Upper lobe of right lung (tissue), 1 donor: ENCODE results near the gene TLCD3B. TPM values are rescaled to one million over a fixed set of nuclear protein-coding genes. Genes with fewer than 3 reads are reported as not detected.
"Not testable (repeated sequence)": the region's sequence is repeated elsewhere in the genome, so short reads cannot be mapped to it uniquely, and the experiment has no call there.

Experiments
- ATAC-seq: fragments of 200-7000 bp; cut with Tn5 transposase; one replicate; pipeline ENCODE4 v1.9.1; 2020; ENCODE audit warnings: mild to moderate bottlenecking, moderate library complexity
- DNase-seq: peaks from one replicate; pipeline ENCODE4 v3.0.0-alpha.2; 2020
- H3K27ac ChIP-seq: fragments of 200-600 bp; one replicate; pipeline ENCODE4 v1.8.0; 2022
- H3K27me3 ChIP-seq: fragments of 200-600 bp; one replicate; pipeline ENCODE4 v1.8.0; 2022; ENCODE audit warnings: mild to moderate bottlenecking
- H3K36me3 ChIP-seq: fragments of 200-600 bp; one replicate; pipeline ENCODE4 v1.8.0; 2022
- H3K4me1 ChIP-seq: fragments of 200-600 bp; one replicate; pipeline ENCODE4 v1.8.0; 2022
- H3K4me3 ChIP-seq: fragments of 200-600 bp; one replicate; pipeline ENCODE4 v1.8.0; 2022; ENCODE audit warnings: mild to moderate bottlenecking
- H3K9me3 ChIP-seq: fragments of 200-600 bp; one replicate; pipeline ENCODE4 v1.8.0; 2022
- CTCF ChIP-seq: fragments of 200-600 bp; IDR thresholded peaks from one replicate; pipeline ENCODE4 v1.8.0; 2022; ENCODE audit warnings: antibody characterized with exemption
- intact Hi-C: fragments of 100-400 bp; cut with DNase I; formaldehyde crosslinking; loops from one replicate; pipeline ENCODE4 v1.11.0; 2022
- total RNA-seq: library from RNA; stranded (reverse); fragmentation: NEBNext Ultra II Directional; extraction: Animal tissue kit (Norgen Biotek cat#: 25700); gene quantifications from one replicate; pipeline ENCODE4 v1.2.1, GENCODE V29; 2021
- donor health status: DM: no; HTN: yes; CAD: no; lungs with severe emphysema.

The TLCD3B gene
- total RNA-seq, 1 donor from 2014 or later: not detected

GRCh38 chr16:30049871-30050270 is 18.8 kb upstream of the TLCD3B start:
- TF ChIP-seq CTCF: no peak
- Histone ChIP-seq H3K9me3 (no peaks in the 10 kb centered on the region), H3K27me3 (no peaks in the 10 kb centered on the region), H3K4me1 (peaks cover 8% of the 10 kb centered on the region), H3K4me3 (no peak overlapping the region), H3K27ac (no peak overlapping the region), H3K36me3 (no peaks in the 10 kb centered on the region)
- DNase-seq: no peak
- intact Hi-C loops: no loop called here
- no peak for ATAC-seq

DNA sequence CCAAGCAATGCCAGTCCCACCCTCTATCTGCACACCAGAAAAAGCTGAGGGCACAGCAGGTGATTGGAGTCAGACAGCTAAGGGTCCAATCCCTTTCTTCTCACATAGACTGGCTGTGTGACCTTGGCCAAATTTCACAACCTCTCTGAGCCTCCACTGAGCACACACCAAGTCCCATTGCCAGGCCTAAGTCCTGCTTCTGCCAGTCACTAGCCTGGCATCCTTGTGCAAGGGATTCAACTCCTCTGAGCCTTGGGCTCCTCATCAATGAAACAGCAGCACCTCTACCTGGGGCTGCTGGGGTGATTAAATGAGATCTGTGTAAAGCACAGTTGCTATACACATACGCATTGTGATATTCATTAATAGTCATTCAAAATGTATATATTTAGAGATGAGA is 15.5 kb upstream of the TLCD3B start:
- TF ChIP-seq CTCF: no peak
- DNase-seq (no peak), ATAC-seq (no peak)
- intact Hi-C loops: no loop called here
- Histone ChIP-seq H3K27ac (no peak overlapping the region), H3K36me3 (no peaks in the 10 kb centered on the region), H3K4me1 (no peaks in the 10 kb centered on the region), H3K4me3 (no peak overlapping the region), H3K9me3 (no peaks in the 10 kb centered on the region), H3K27me3 (no peaks in the 10 kb centered on the region)

DNA sequence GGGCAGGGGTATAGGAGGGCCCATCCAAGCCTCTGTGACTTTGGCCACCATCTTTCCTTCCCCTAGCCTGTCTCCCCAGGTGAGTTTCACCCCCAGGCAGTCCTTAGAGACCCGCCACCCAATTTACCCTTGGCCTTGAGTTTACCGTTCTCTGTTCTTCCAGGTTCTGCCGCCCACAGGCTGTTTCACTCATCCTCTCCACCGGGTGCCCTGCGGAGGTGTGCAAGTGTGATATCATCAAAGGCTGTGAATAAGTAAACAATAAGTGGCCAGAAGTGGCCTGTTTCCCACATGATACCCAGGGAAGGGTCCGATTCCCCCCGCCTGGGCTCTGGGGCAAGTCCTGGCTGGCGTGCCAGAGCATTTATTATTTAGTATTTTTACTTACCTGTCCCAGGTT is 15.1 kb upstream of the TLCD3B start:
- Histone ChIP-seq H3K36me3 (no peaks in the 10 kb centered on the region), H3K4me3 (no peak overlapping the region), H3K27me3 (no peaks in the 10 kb centered on the region), H3K4me1 (no peaks in the 10 kb centered on the region), H3K9me3 (no peaks in the 10 kb centered on the region), H3K27ac (no peak overlapping the region)
- DNase-seq (no peak), ATAC-seq (no peak)
- no peak for TF ChIP-seq CTCF
- intact Hi-C loops: no loop called here

DNA sequence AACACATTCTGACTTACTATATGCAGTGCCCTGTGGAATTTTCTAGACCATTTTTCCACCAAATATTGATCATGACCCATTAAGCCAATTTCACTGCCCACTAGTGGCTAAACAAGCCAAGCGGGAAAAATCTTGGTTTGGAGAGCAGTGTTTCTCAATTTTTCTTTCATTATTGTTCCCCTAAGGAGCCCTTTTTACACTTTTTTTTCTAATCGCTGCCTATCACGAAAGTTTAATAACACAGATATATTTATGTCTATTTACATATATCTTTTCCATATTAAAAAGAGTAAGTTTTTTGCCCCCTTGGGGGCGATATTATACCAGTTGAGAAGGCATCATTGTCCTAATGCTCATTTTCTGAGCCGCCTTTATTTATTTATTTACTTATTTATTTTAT is 10.8 kb upstream of the TLCD3B start:
- no peak for ATAC-seq
- intact Hi-C loops: no loop called here
- Histone ChIP-seq H3K27ac (no peak overlapping the region), H3K9me3 (no peaks in the 10 kb centered on the region), H3K27me3 (no peaks in the 10 kb centered on the region), H3K36me3 (no peaks in the 10 kb centered on the region), H3K4me3 (no peak overlapping the region), H3K4me1 (no peaks in the 10 kb centered on the region)
- peak; percentile 46 for TF ChIP-seq CTCF
- no peak for DNase-seq

DNA sequence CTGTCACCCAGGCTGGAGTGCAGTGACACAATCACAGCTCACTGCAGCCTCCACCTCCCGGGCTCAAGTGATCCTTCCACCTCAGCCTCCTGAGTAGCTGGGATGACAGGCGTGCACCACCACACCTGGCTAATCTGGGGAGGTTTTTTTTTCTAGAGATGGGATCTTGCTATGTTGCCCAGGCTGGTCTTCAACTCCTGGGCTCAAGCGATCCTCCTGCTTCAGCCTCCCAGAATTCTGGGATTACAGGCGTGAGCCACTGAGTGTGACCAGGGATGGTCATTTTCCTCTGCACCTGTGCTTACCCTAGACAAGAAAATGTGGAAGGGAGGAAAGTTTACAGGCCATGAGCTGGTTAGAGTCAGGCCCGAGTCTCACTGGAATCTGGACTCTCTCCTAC is 9.6 kb upstream of the TLCD3B start:
- H3K4me3 ChIP-seq, H3K9me3 ChIP-seq, H3K36me3 ChIP-seq, DNase-seq, H3K4me1 ChIP-seq, intact Hi-C loops, H3K27ac ChIP-seq, H3K27me3 ChIP-seq, ATAC-seq: not testable (repeated sequence)

DNA sequence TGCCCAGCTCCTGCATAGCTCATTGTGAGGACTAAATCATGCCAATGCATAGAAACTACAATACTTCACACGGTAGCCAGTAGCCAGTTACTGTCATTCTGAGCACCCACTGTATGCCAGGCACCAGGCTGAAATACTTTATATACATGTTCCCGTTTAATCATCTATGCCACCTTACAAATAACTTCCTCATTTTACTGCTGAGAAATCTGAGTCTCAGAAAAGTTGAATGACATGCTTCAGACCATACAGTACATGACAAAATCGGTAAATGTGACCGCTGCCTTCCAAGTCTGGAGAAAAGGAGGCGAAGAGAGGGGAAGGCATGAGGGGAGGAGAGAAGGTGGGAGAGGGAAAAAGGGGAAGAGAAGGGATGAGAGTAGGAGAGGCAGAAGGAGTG is 9.2 kb upstream of the TLCD3B start:
- Histone ChIP-seq H3K9me3 (no peaks in the 10 kb centered on the region), H3K27ac (no peak overlapping the region), H3K4me3 (no peak overlapping the region), H3K27me3 (peaks cover under 1% of the 10 kb centered on the region), H3K4me1 (no peaks in the 10 kb centered on the region), H3K36me3 (no peaks in the 10 kb centered on the region)
- ATAC-seq: no peak
- TF ChIP-seq CTCF: no peak
- no peak for DNase-seq
- intact Hi-C loops: no loop called here
